ENCODE data around the gene ACP3. TPM values are rescaled to one million over a fixed set of nuclear protein-coding genes. Genes with fewer than 3 reads are reported as not detected.

Gene ACP3
- total RNA-seq, 1 donor from 2014 or later, result 8.3 TPM

- no peak for DNase-seq
Observed at GRCh38 chr3:132318451-132318850, 1.2 kb downstream of the ACP3 start.

GRCh38 chr3:132321304-132321703 is 4.1 kb downstream of the ACP3 start:
- DNase-seq, result no peak

- DNase-seq, result peak; percentile 39
Observed at GRCh38 chr3:132325103-132325606, 7.9 kb downstream of the ACP3 start.

- DNase-seq, result no peak
Observed at GRCh38 chr3:132325634-132326033, 8.4 kb downstream of the ACP3 start.

GRCh38 chr3:132326251-132326650 is 9.0 kb downstream of the ACP3 start:
- no peak for DNase-seq

- no peak for DNase-seq
Observed at GRCh38 chr3:132332082-132332481, 14.9 kb downstream of the ACP3 start.

GRCh38 chr3:132332508-132332907 is 15.3 kb downstream of the ACP3 start:
- no peak for DNase-seq

- no peak for DNase-seq
Observed at GRCh38 chr3:132341746-132342145, 24.5 kb downstream of the ACP3 start.

- no peak for DNase-seq
Observed at GRCh38 chr3:132342183-132342582, 25.0 kb downstream of the ACP3 start.

GRCh38 chr3:132342610-132343009 is 25.4 kb downstream of the ACP3 start:
- DNase-seq, result no peak

- peak; percentile 82 for DNase-seq
Observed at GRCh38 chr3:132343018-132343612, 25.9 kb downstream of the ACP3 start.

GRCh38 chr3:132344666-132345280 is 27.6 kb downstream of the ACP3 start:
- no peak for DNase-seq

- peak; percentile 84 for DNase-seq
Observed at GRCh38 chr3:132346841-132347736, 29.9 kb downstream of the ACP3 start.

- DNase-seq, result no peak
Observed at GRCh38 chr3:132347811-132348210, 30.6 kb downstream of the ACP3 start.

GRCh38 chr3:132348531-132348930 is 31.3 kb downstream of the ACP3 start:
- DNase-seq, result no peak

- no peak for DNase-seq
Observed at GRCh38 chr3:132350814-132351213, 33.6 kb downstream of the ACP3 start.

- no peak for DNase-seq
Observed at GRCh38 chr3:132351222-132351806, 34.1 kb downstream of the ACP3 start.

GRCh38 chr3:132352556-132353143 is 35.4 kb downstream of the ACP3 start:
- peak; percentile 74 for DNase-seq

GRCh38 chr3:132354916-132355702 is 37.9 kb downstream of the ACP3 start:
- DNase-seq, result no peak

GRCh38 chr3:132356568-132356967 is 39.4 kb downstream of the ACP3 start:
- no peak for DNase-seq

- no peak for DNase-seq
Observed at GRCh38 chr3:132360717-132361116, 43.5 kb downstream of the ACP3 start.

All from tongue (tissue), 2 donors.